Measurements from ENCODE around the gene KIAA2012. TPM values are rescaled to one million over a fixed set of nuclear protein-coding genes. Genes with fewer than 3 reads are reported as not detected.

The KIAA2012 gene
- total RNA-seq, 1 experiment from 2014 or later, result not detected

- DNase-seq, result no peak
- no peak overlapping the region for H3K4me3 ChIP-seq (ENCODE audit: insufficient read depth, low read depth, low read length)
- no peaks in the 10 kb centered on the region for H3K27me3 ChIP-seq (ENCODE audit: control insufficient read depth, insufficient read depth, low read length)
- H3K36me3 ChIP-seq (replicated peaks; ENCODE audit: control insufficient read depth, insufficient read depth, low read length), result no peaks in the 10 kb centered on the region
Measured at GRCh38 chr2:202149936-202150335, 76.9 kb downstream of the KIAA2012 start.

GRCh38 chr2:202152104-202152715 lies 79.2 kb downstream of the KIAA2012 start:
- Histone ChIP-seq H3K27me3 (ENCODE audit: control insufficient read depth, insufficient read depth, low read length) (no peaks in the 10 kb centered on the region), H3K4me3 (ENCODE audit: insufficient read depth, low read depth, low read length) (no peak overlapping the region), H3K36me3 (replicated peaks; ENCODE audit: control insufficient read depth, insufficient read depth, low read length) (no peaks in the 10 kb centered on the region)
- no peak for DNase-seq

GRCh38 chr2:202154613-202155012 lies 81.6 kb downstream of the KIAA2012 start:
- no peak for DNase-seq
- Histone ChIP-seq H3K4me3 (ENCODE audit: insufficient read depth, low read depth, low read length) (no peak overlapping the region), H3K27me3 (ENCODE audit: control insufficient read depth, insufficient read depth, low read length) (no peaks in the 10 kb centered on the region), H3K36me3 (replicated peaks; ENCODE audit: control insufficient read depth, insufficient read depth, low read length) (no peaks in the 10 kb centered on the region)

GRCh38 chr2:202157211-202157990 lies 84.3 kb downstream of the KIAA2012 start:
- no peaks in the 10 kb centered on the region for H3K27me3 ChIP-seq (ENCODE audit: control insufficient read depth, insufficient read depth, low read length)
- no peak overlapping the region for H3K4me3 ChIP-seq (ENCODE audit: insufficient read depth, low read depth, low read length)
- DNase-seq, result no peak
- H3K36me3 ChIP-seq (replicated peaks; ENCODE audit: control insufficient read depth, insufficient read depth, low read length), result no peaks in the 10 kb centered on the region

- DNase-seq, result no peak
Measured at GRCh38 chr2:202158796-202159195, 85.7 kb downstream of the KIAA2012 start.

GRCh38 chr2:202161151-202161835 lies 88.2 kb downstream of the KIAA2012 start:
- DNase-seq, result no peak
- H3K4me3 ChIP-seq (ENCODE audit: insufficient read depth, low read depth, low read length), result no peak overlapping the region
- no peaks in the 10 kb centered on the region for H3K36me3 ChIP-seq (replicated peaks; ENCODE audit: control insufficient read depth, insufficient read depth, low read length)
- H3K27me3 ChIP-seq (ENCODE audit: control insufficient read depth, insufficient read depth, low read length), result no peaks in the 10 kb centered on the region

More at GRCh38 chr2:202158796-202159195, 85.7 kb downstream of the KIAA2012 start:
- Histone ChIP-seq H3K4me3 (ENCODE audit: insufficient read depth, low read depth, low read length) (no peak overlapping the region), H3K36me3 (replicated peaks; ENCODE audit: control insufficient read depth, insufficient read depth, low read length) (no peaks in the 10 kb centered on the region), H3K27me3 (ENCODE audit: control insufficient read depth, insufficient read depth, low read length) (no peaks in the 10 kb centered on the region)

- Histone ChIP-seq H3K36me3 (replicated peaks; ENCODE audit: control insufficient read depth, insufficient read depth, low read length) (no peaks in the 10 kb centered on the region), H3K4me3 (ENCODE audit: insufficient read depth, low read depth, low read length) (no peak overlapping the region), H3K27me3 (ENCODE audit: control insufficient read depth, insufficient read depth, low read length) (no peaks in the 10 kb centered on the region)
- DNase-seq, result no peak
Measured at GRCh38 chr2:202164411-202164810, 91.4 kb downstream of the KIAA2012 start.

- H3K36me3 ChIP-seq (replicated peaks; ENCODE audit: control insufficient read depth, insufficient read depth, low read length), result no peaks in the 10 kb centered on the region
- no peak for DNase-seq
- no peak overlapping the region for H3K4me3 ChIP-seq (ENCODE audit: insufficient read depth, low read depth, low read length)
- H3K27me3 ChIP-seq (ENCODE audit: control insufficient read depth, insufficient read depth, low read length), result no peaks in the 10 kb centered on the region
Measured at GRCh38 chr2:202165208-202165607, 92.2 kb downstream of the KIAA2012 start.

- Histone ChIP-seq H3K4me3 (ENCODE audit: insufficient read depth, low read depth, low read length) (no peak overlapping the region), H3K27me3 (ENCODE audit: control insufficient read depth, insufficient read depth, low read length) (no peaks in the 10 kb centered on the region)
Measured at GRCh38 chr2:202165945-202166344, 92.9 kb downstream of the KIAA2012 start.

GRCh38 chr2:202169131-202169530 lies 96.1 kb downstream of the KIAA2012 start:
- H3K4me3 ChIP-seq (ENCODE audit: insufficient read depth, low read depth, low read length), result no peak overlapping the region
- DNase-seq, result no peak
- H3K36me3 ChIP-seq (replicated peaks; ENCODE audit: control insufficient read depth, insufficient read depth, low read length), result no peaks in the 10 kb centered on the region
- no peaks in the 10 kb centered on the region for H3K27me3 ChIP-seq (ENCODE audit: control insufficient read depth, insufficient read depth, low read length)

More at GRCh38 chr2:202165945-202166344, 92.9 kb downstream of the KIAA2012 start:
- no peak for DNase-seq
- no peaks in the 10 kb centered on the region for H3K36me3 ChIP-seq (replicated peaks; ENCODE audit: control insufficient read depth, insufficient read depth, low read length)

GRCh38 chr2:202169832-202170424 lies 96.9 kb downstream of the KIAA2012 start:
- Histone ChIP-seq H3K36me3 (replicated peaks; ENCODE audit: control insufficient read depth, insufficient read depth, low read length) (no peaks in the 10 kb centered on the region), H3K27me3 (ENCODE audit: control insufficient read depth, insufficient read depth, low read length) (no peaks in the 10 kb centered on the region), H3K4me3 (ENCODE audit: insufficient read depth, low read depth, low read length) (no peak overlapping the region)
- DNase-seq, result no peak

- Histone ChIP-seq H3K36me3 (replicated peaks; ENCODE audit: control insufficient read depth, insufficient read depth, low read length) (no peaks in the 10 kb centered on the region), H3K4me3 (ENCODE audit: insufficient read depth, low read depth, low read length) (no peak overlapping the region), H3K27me3 (ENCODE audit: control insufficient read depth, insufficient read depth, low read length) (no peaks in the 10 kb centered on the region)
- DNase-seq, result peak; percentile 85
Measured at GRCh38 chr2:202171241-202171825, 98.3 kb downstream of the KIAA2012 start.

- no peaks in the 10 kb centered on the region for H3K36me3 ChIP-seq (replicated peaks; ENCODE audit: control insufficient read depth, insufficient read depth, low read length)
- no peak for DNase-seq
- no peaks in the 10 kb centered on the region for H3K27me3 ChIP-seq (ENCODE audit: control insufficient read depth, insufficient read depth, low read length)
- H3K4me3 ChIP-seq (ENCODE audit: insufficient read depth, low read depth, low read length), result no peak overlapping the region
Measured at GRCh38 chr2:202172439-202173211, 99.6 kb downstream of the KIAA2012 start.
